Skeletal muscle tissue (tissue), 4 donors: ENCODE data around the gene CNTROB. TPM values are rescaled to one million over a fixed set of nuclear protein-coding genes. Genes with fewer than 3 reads are reported as not detected.

ENCODE experiments used
- H3K27ac ChIP-seq: one replicate; pipeline ENCODE4 v1.7.0; 2013; ENCODE audit warnings: mild to moderate bottlenecking, low read depth, low read length, inconsistent platforms
- H3K27me3 ChIP-seq, 3 donors: one replicate each; pipeline ENCODE4 v1.7.0; 2013; ENCODE audit warnings: low read length in 3 of 3; ENCODE audit not compliant: control insufficient read depth in 3 of 3, insufficient read depth in 3 of 3
- H3K36me3 ChIP-seq, 3 donors: one replicate each; pipeline ENCODE4 v1.7.0; 2013; ENCODE audit warnings: low read length in 3 of 3; ENCODE audit not compliant: control insufficient read depth in 3 of 3, insufficient read depth in 3 of 3
- H3K4me1 ChIP-seq, 3 donors: one replicate each; pipeline ENCODE4 v1.7.0; 2013; ENCODE audit warnings: low read length in 3 of 3, mild to moderate bottlenecking in 3 of 3; ENCODE audit not compliant: control insufficient read depth in 3 of 3, insufficient read depth in 3 of 3
- H3K4me3 ChIP-seq, 3 donors: one replicate each; pipeline ENCODE4 v1.7.0; 2013; ENCODE audit warnings: low read length in 3 of 3
- H3K9ac ChIP-seq, 3 donors: one replicate each; pipeline ENCODE4 v1.7.0; 2013; ENCODE audit warnings: low read length in 3 of 3, mild to moderate bottlenecking in 3 of 3, moderate library complexity in 2 of 3, low read depth in 1 of 3
- H3K9me3 ChIP-seq, 3 donors: one replicate each; pipeline ENCODE4 v1.7.0; 2013; ENCODE audit warnings: low read length in 3 of 3; ENCODE audit not compliant: control insufficient read depth in 3 of 3
- total RNA-seq: library from RNA; depleted of rRNA; stranded (reverse); fragments of >200 nt; gene quantifications from one replicate; pipeline ENCODE4 v1.2.3, GENCODE V29; 2014
- donor health status: Osteomylitis.

Gene CNTROB
- total RNA-seq, 1 donor from 2014 or later = 9.9 TPM

- H3K4me3 ChIP-seq = peak overlapping the region; percentile 73 to 77 (median 76)
- H3K4me1 ChIP-seq = peaks cover 44 to 47% (median 46%) of the 10 kb centered on the region in 3 donors
- H3K36me3 ChIP-seq = peaks cover 6 to 11% (median 7%) of the 10 kb centered on the region in 3 donors
- H3K27ac ChIP-seq = peak overlapping the region; percentile 77
- H3K9ac ChIP-seq = peak overlapping the region; percentile 50 to 75 (median 74)
- no peaks in the 10 kb centered on the region for H3K9me3 ChIP-seq
- H3K27me3 ChIP-seq = peaks cover 0 to 34% (median 12%) of the 10 kb centered on the region in 3 donors
These were observed 44.4 kb upstream of the CNTROB start for GRCh38 chr17:7887482-7888183.

GRCh38 chr17:7888184-7888920, 43.7 kb upstream of the CNTROB start, which contains the start of gene CHD3:
Gene CHD3, plus strand, starts transcription at chr17:7888789. Its CDS starts 212 bp downstream, at chr17:7889001.
- Histone ChIP-seq H3K9me3 (no peaks in the 10 kb centered on the region), H3K27me3 (peaks cover 0 to 29% (median 8%) of the 10 kb centered on the region in 3 donors), H3K36me3 (peaks cover 6 to 11% (median 7%) of the 10 kb centered on the region in 3 donors), H3K4me3 (peak within 1 kb of the TSS; percentile 73 to 77 (median 76)), H3K9ac (peak within 1 kb of the TSS; percentile 50 to 75 (median 74)), H3K27ac (peak within 1 kb of the TSS; percentile 77), H3K4me1 (peaks cover 44 to 47% (median 46%) of the 10 kb centered on the region in 3 donors)

- Histone ChIP-seq H3K36me3 (peaks cover 12 to 16% (median 14%) of the 10 kb centered on the region in 3 donors), H3K27me3 (peaks cover 0 to 29% (median 8%) of the 10 kb centered on the region in 3 donors), H3K4me3 (peak overlapping the region in 2 of 3 donors; percentile 55 to 56), H3K9ac (peak overlapping the region in 2 of 3 donors; percentile 47 to 57), H3K9me3 (no peaks in the 10 kb centered on the region), H3K4me1 (peaks cover 44 to 47% (median 46%) of the 10 kb centered on the region in 3 donors), H3K27ac (peak overlapping the region; percentile 77)
These were observed 42.6 kb upstream of the CNTROB start for GRCh38 chr17:7889166-7889955.

- no peaks in the 10 kb centered on the region for H3K9me3 ChIP-seq
- H3K9ac ChIP-seq = no peak overlapping the region
- H3K36me3 ChIP-seq = peaks cover 23 to 33% (median 29%) of the 10 kb centered on the region in 3 donors
- H3K4me1 ChIP-seq = peaks cover 17 to 21% (median 17%) of the 10 kb centered on the region in 3 donors
- H3K4me3 ChIP-seq = no peak overlapping the region
- H3K27ac ChIP-seq = no peak overlapping the region
- peaks cover 0 to 2% (median 0%) of the 10 kb centered on the region in 3 donors for H3K27me3 ChIP-seq
These were observed 38.7 kb upstream of the CNTROB start for GRCh38 chr17:7893187-7893880.

GRCh38 chr17:7894226-7894625, 37.8 kb upstream of the CNTROB start:
- Histone ChIP-seq H3K27me3 (no peaks in the 10 kb centered on the region), H3K36me3 (peaks cover 27 to 39% (median 29%) of the 10 kb centered on the region in 3 donors), H3K9me3 (no peaks in the 10 kb centered on the region), H3K4me1 (peaks cover 8 to 12% (median 8%) of the 10 kb centered on the region in 3 donors), H3K27ac (no peak overlapping the region), H3K9ac (no peak overlapping the region), H3K4me3 (no peak overlapping the region)

GRCh38 chr17:7894866-7895265, 37.1 kb upstream of the CNTROB start:
- Histone ChIP-seq H3K9ac (no peak overlapping the region), H3K9me3 (no peaks in the 10 kb centered on the region), H3K36me3 (peaks cover 33 to 45% (median 36%) of the 10 kb centered on the region in 3 donors)

GRCh38 chr17:7897090-7897489, 34.9 kb upstream of the CNTROB start:
- Histone ChIP-seq H3K9ac (no peak overlapping the region), H3K36me3 (peaks cover 33 to 49% (median 39%) of the 10 kb centered on the region in 3 donors), H3K27me3 (no peaks in the 10 kb centered on the region), H3K27ac (no peak overlapping the region), H3K9me3 (no peaks in the 10 kb centered on the region), H3K4me1 (peaks cover 0 to 2% (median 0%) of the 10 kb centered on the region in 3 donors), H3K4me3 (no peak overlapping the region)

More at GRCh38 chr17:7894866-7895265, 37.1 kb upstream of the CNTROB start:
- Histone ChIP-seq H3K27me3 (no peaks in the 10 kb centered on the region), H3K4me1 (peaks cover 2 to 5% (median 2%) of the 10 kb centered on the region in 3 donors), H3K4me3 (no peak overlapping the region), H3K27ac (no peak overlapping the region)

- Histone ChIP-seq H3K4me1 (peaks cover 0 to 2% (median 0%) of the 10 kb centered on the region in 3 donors), H3K4me3 (no peak overlapping the region), H3K9me3 (no peaks in the 10 kb centered on the region), H3K27me3 (no peaks in the 10 kb centered on the region), H3K36me3 (peaks cover 33 to 53% (median 39%) of the 10 kb centered on the region in 3 donors), H3K9ac (no peak overlapping the region), H3K27ac (no peak overlapping the region)
These were observed 34.2 kb upstream of the CNTROB start for GRCh38 chr17:7897773-7898172.
